Measurements from ENCODE around the gene RAP1A. TPM values are rescaled to one million over a fixed set of nuclear protein-coding genes. Genes with fewer than 3 reads are reported as not detected.

Gene RAP1A
- total and polyA plus RNA-seq, 3 experiments from 2014 or later, result 60.8 to 256 (median 252) TPM

DNA sequence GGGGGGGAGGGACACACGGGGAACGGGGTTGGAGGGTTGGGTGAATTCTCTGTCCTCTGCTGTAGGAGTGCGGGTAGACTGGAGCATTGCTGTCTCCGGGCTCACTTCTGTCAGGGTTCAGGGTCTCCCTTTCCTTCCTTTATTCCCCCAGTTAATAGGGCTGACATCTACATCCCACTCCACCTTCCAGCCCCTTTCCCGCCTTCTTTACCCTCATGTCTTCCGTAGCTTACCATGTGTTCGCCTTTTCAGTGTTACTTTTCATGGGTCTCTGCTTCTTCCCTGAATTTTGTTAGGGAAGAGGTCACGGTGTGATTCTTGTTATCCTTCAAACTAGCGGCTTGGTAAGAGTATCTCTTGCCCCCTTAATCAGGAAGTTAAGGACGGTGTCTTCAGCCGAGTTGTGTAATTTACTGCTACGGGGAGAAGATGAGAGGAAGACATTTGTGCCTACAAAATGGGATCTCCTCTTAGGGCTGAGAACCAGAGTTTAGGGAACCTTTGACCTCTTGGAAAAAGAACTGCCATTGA is 917 bp downstream of the RAP1A start:
- Histone ChIP-seq H3K4me1 (ENCODE audit: insufficient read depth, low read length) (peaks cover 80% of the 10 kb centered on the region), H3K4me3 (ENCODE audit: low read length) (peak overlapping the region; percentile 80), H3K36me3 (ENCODE audit: insufficient read depth, low read length) (no peaks in the 10 kb centered on the region), H3K27ac (ENCODE audit: low read depth, low read length) (peak overlapping the region; percentile 73), H3K9me3 (ENCODE audit: low read length) (no peaks in the 10 kb centered on the region), H3K27me3 (ENCODE audit: insufficient read depth, low read length, poor library complexity, severe bottlenecking) (no peaks in the 10 kb centered on the region)
- H3K9me3 Mint-ChIP-seq, result no peaks in the 10 kb centered on the region
- peak overlapping the region; percentile 95 to 100 (median 98) for H3K4me3 Mint-ChIP-seq
- no peaks in the 10 kb centered on the region for H3K27me3 Mint-ChIP-seq
- DNase-seq, result no peak
- ChIA-PET CTCF (interaction anchor here (1.0 to 7.2 kb wide), 5 partner anchors 20 to 112 kb away, joined by 3 to 42 read pairs (median 3); no protein-coding TSS in a partner anchor), POLR2A (interaction anchor here (0.5 to 2.2 kb wide), 7 partner anchors 14 to 113 kb away, joined by 3 to 22 read pairs (median 6); no protein-coding TSS in a partner anchor)
- H3K36me3 Mint-ChIP-seq, result peaks cover 0 to 22% (median 5%) of the 10 kb centered on the region in 3 donors
- peak overlapping the region; percentile 86 to 99 (median 96) for H3K27ac Mint-ChIP-seq
- H3K4me1 Mint-ChIP-seq, result peaks cover 74 to 85% (median 77%) of the 10 kb centered on the region in 3 donors

DNA sequence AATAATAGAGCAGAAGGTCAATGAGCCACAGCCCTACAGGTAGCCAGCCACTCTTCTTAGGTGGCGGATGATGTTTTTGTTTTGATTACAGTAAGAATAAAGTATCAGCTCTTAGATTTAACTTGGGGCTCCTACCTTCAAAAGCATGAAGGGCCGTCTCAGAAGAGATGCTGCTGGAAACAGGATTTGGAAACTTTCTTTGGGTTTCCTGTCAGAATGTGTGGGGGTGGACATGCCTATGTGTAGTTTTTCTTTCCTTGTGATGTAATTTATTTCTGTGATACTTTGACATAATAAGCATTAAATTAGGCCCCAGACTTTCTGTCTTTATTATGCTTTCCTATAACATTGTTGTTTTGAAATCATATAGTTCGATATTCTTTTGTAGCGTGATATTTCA is 1.5 kb downstream of the RAP1A start:
- Mint-ChIP-seq H3K4me1 (peaks cover 76 to 85% (median 79%) of the 10 kb centered on the region in 3 donors), H3K27me3 (no peaks in the 10 kb centered on the region), H3K36me3 (peaks cover 0 to 22% (median 5%) of the 10 kb centered on the region in 3 donors), H3K4me3 (peak overlapping the region; percentile 95 to 100 (median 98)), H3K9me3 (no peaks in the 10 kb centered on the region), H3K27ac (peak overlapping the region; percentile 86 to 99 (median 96))
- peaks cover 80% of the 10 kb centered on the region for H3K4me1 ChIP-seq (ENCODE audit: insufficient read depth, low read length)
- no peaks in the 10 kb centered on the region for H3K27me3 ChIP-seq (ENCODE audit: insufficient read depth, low read length, poor library complexity, severe bottlenecking)
- ChIA-PET CTCF (interaction anchor here (1.0 to 7.2 kb wide), 4 partner anchors 20 to 113 kb away, joined by 3 to 42 read pairs (median 10); no protein-coding TSS in a partner anchor), POLR2A (interaction anchor here (1.0 to 2.2 kb wide), 7 partner anchors 10 to 113 kb away, joined by 3 to 22 read pairs (median 6); no protein-coding TSS in a partner anchor)
- no peaks in the 10 kb centered on the region for H3K36me3 ChIP-seq (ENCODE audit: insufficient read depth, low read length)
- peak in 1 of 5 donors; percentile 35 for DNase-seq
- H3K4me3 ChIP-seq (ENCODE audit: low read length), result peak overlapping the region; percentile 80
- peak overlapping the region; percentile 73 for H3K27ac ChIP-seq (ENCODE audit: low read depth, low read length)
- no peaks in the 10 kb centered on the region for H3K9me3 ChIP-seq (ENCODE audit: low read length)

DNA sequence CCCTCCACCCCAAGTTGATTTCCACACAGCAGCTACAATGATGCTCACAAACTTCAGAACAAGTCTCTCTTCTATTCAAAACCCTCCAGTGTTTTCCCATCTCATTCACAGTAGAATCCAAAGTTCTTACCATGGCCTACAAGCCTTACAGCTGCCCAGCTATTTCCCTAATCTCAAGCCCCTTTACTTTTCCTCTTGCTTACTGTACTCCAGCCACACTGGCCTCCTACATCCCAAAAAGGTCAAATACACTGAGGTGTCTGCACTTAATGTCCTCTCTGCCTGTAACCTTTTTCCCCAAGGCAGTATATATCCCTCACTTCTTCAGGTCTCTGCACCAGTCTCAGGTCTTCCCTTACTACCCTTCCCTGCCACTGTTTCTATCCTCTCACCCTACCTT is 2.6 kb downstream of the RAP1A start:
- POLR2A ChIA-PET, result interaction anchor here (1.0 to 1.9 kb wide), 4 partner anchors 11 to 31 kb away, joined by 3 to 6 read pairs (median 3); no protein-coding TSS in a partner anchor
- Mint-ChIP-seq H3K27me3 (no peaks in the 10 kb centered on the region), H3K36me3 (peaks cover 0 to 22% (median 5%) of the 10 kb centered on the region in 3 donors), H3K4me1 (peaks cover 74 to 85% (median 78%) of the 10 kb centered on the region in 3 donors), H3K9me3 (no peaks in the 10 kb centered on the region), H3K27ac (peak overlapping the region; percentile 61 to 98 (median 96)), H3K4me3 (peak overlapping the region; percentile 95 to 100 (median 98))
- no peaks in the 10 kb centered on the region for H3K9me3 ChIP-seq (ENCODE audit: low read length)
- no peak for DNase-seq
- H3K27ac ChIP-seq (ENCODE audit: low read depth, low read length), result no peak overlapping the region
- peaks cover 80% of the 10 kb centered on the region for H3K4me1 ChIP-seq (ENCODE audit: insufficient read depth, low read length)
- peak overlapping the region; percentile 11 for H3K4me3 ChIP-seq (ENCODE audit: low read length)
- no peaks in the 10 kb centered on the region for H3K27me3 ChIP-seq (ENCODE audit: insufficient read depth, low read length, poor library complexity, severe bottlenecking)
- H3K36me3 ChIP-seq (ENCODE audit: insufficient read depth, low read length), result no peaks in the 10 kb centered on the region
- CTCF ChIA-PET, result interaction anchor here (1.1 to 7.2 kb wide), 5 partner anchors 19 to 144 kb away, joined by 3 to 42 read pairs (median 4); no protein-coding TSS in a partner anchor

GRCh38 chr1:111624382-111624781 is 4.8 kb downstream of the RAP1A start:
- no peaks in the 10 kb centered on the region for H3K9me3 Mint-ChIP-seq
- Histone ChIP-seq H3K27ac (ENCODE audit: low read depth, low read length) (no peak overlapping the region), H3K9me3 (ENCODE audit: low read length) (no peaks in the 10 kb centered on the region), H3K4me1 (ENCODE audit: insufficient read depth, low read length) (peaks cover 84% of the 10 kb centered on the region), H3K4me3 (ENCODE audit: low read length) (peak overlapping the region; percentile 18), H3K36me3 (ENCODE audit: insufficient read depth, low read length) (no peaks in the 10 kb centered on the region), H3K27me3 (ENCODE audit: insufficient read depth, low read length, poor library complexity, severe bottlenecking) (no peaks in the 10 kb centered on the region)
- DNase-seq, result peak in 2 of 5 donors; percentile 37 to 47
- H3K36me3 Mint-ChIP-seq, result peaks cover 0 to 24% (median 0%) of the 10 kb centered on the region in 3 donors
- H3K27me3 Mint-ChIP-seq, result no peaks in the 10 kb centered on the region
- peak overlapping the region; percentile 24 to 98 (median 71) for H3K4me3 Mint-ChIP-seq
- H3K4me1 Mint-ChIP-seq, result peaks cover 76 to 89% (median 81%) of the 10 kb centered on the region in 3 donors
- peak overlapping the region; percentile 37 to 96 (median 69) for H3K27ac Mint-ChIP-seq
- ChIA-PET CTCF (interaction anchor here (0.6 to 7.2 kb wide), 6 partner anchors 9 to 116 kb away, joined by 3 to 42 read pairs (median 6); no protein-coding TSS in a partner anchor), POLR2A (no interaction called here)

- Mint-ChIP-seq H3K4me3 (peak overlapping the region; percentile 28 to 78 (median 69)), H3K27ac (peak overlapping the region; percentile 66 to 93 (median 86)), H3K36me3 (peaks cover 0 to 24% (median 0%) of the 10 kb centered on the region in 3 donors), H3K9me3 (no peaks in the 10 kb centered on the region), H3K27me3 (no peaks in the 10 kb centered on the region), H3K4me1 (peaks cover 82 to 96% (median 89%) of the 10 kb centered on the region in 3 donors)
- ChIA-PET CTCF (interaction anchor here (0.7 to 7.2 kb wide), 4 partner anchors 9 to 117 kb away, joined by 3 to 42 read pairs (median 8); no protein-coding TSS in a partner anchor), POLR2A (no interaction called here)
- Histone ChIP-seq H3K36me3 (ENCODE audit: insufficient read depth, low read length) (no peaks in the 10 kb centered on the region), H3K4me3 (ENCODE audit: low read length) (no peak overlapping the region), H3K27ac (ENCODE audit: low read depth, low read length) (no peak overlapping the region), H3K4me1 (ENCODE audit: insufficient read depth, low read length) (peaks cover 91% of the 10 kb centered on the region), H3K27me3 (ENCODE audit: insufficient read depth, low read length, poor library complexity, severe bottlenecking) (no peaks in the 10 kb centered on the region), H3K9me3 (ENCODE audit: low read length) (no peaks in the 10 kb centered on the region)
- DNase-seq, result no peak
Observed at GRCh38 chr1:111625276-111625675, 5.7 kb downstream of the RAP1A start.

- Histone ChIP-seq H3K27ac (ENCODE audit: low read depth, low read length) (no peak overlapping the region), H3K27me3 (ENCODE audit: insufficient read depth, low read length, poor library complexity, severe bottlenecking) (no peaks in the 10 kb centered on the region), H3K9me3 (ENCODE audit: low read length) (no peaks in the 10 kb centered on the region), H3K4me1 (ENCODE audit: insufficient read depth, low read length) (peaks cover 89% of the 10 kb centered on the region), H3K4me3 (ENCODE audit: low read length) (no peak overlapping the region), H3K36me3 (ENCODE audit: insufficient read depth, low read length) (no peaks in the 10 kb centered on the region)
- H3K27me3 Mint-ChIP-seq, result no peaks in the 10 kb centered on the region
- peaks cover 83 to 97% (median 96%) of the 10 kb centered on the region in 3 donors for H3K4me1 Mint-ChIP-seq
- H3K9me3 Mint-ChIP-seq, result no peaks in the 10 kb centered on the region
- CTCF ChIA-PET, result interaction anchor here (0.8 to 1.6 kb wide), 2 partner anchors 17 to 120 kb away, joined by 4 to 5 read pairs; no protein-coding TSS in a partner anchor
- POLR2A ChIA-PET, result no interaction called here
- H3K4me3 Mint-ChIP-seq, result peak overlapping the region; percentile 20 to 75 (median 53)
- H3K36me3 Mint-ChIP-seq, result peaks cover 0 to 15% (median 3%) of the 10 kb centered on the region in 3 donors
- peak overlapping the region; percentile 24 to 94 (median 84) for H3K27ac Mint-ChIP-seq
- DNase-seq, result no peak
Observed at GRCh38 chr1:111628153-111628552, 8.6 kb downstream of the RAP1A start.

GRCh38 chr1:111629190-111629954 is 9.8 kb downstream of the RAP1A start:
- Mint-ChIP-seq H3K9me3 (no peaks in the 10 kb centered on the region), H3K36me3 (peaks cover 0 to 10% (median 3%) of the 10 kb centered on the region in 3 donors), H3K27me3 (no peaks in the 10 kb centered on the region), H3K4me3 (peak overlapping the region; percentile 9 to 82 (median 63)), H3K4me1 (peaks cover 81 to 95% (median 93%) of the 10 kb centered on the region in 3 donors), H3K27ac (peak overlapping the region; percentile 54 to 94 (median 75))
- no peak overlapping the region for H3K4me3 ChIP-seq (ENCODE audit: low read length)
- DNase-seq, result no peak
- no peaks in the 10 kb centered on the region for H3K9me3 ChIP-seq (ENCODE audit: low read length)
- ChIA-PET POLR2A (no interaction called here), CTCF (interaction anchor here (1.5 to 1.6 kb wide), 2 partner anchors 19 to 121 kb away, joined by 3 to 5 read pairs; no protein-coding TSS in a partner anchor)
- no peaks in the 10 kb centered on the region for H3K27me3 ChIP-seq (ENCODE audit: insufficient read depth, low read length, poor library complexity, severe bottlenecking)
- H3K36me3 ChIP-seq (ENCODE audit: insufficient read depth, low read length), result no peaks in the 10 kb centered on the region
- H3K4me1 ChIP-seq (ENCODE audit: insufficient read depth, low read length), result peaks cover 88% of the 10 kb centered on the region
- no peak overlapping the region for H3K27ac ChIP-seq (ENCODE audit: low read depth, low read length)
